KG1 (cell line): ENCODE data around the gene CSNK1G2.
"Not testable (repeated sequence)": the region's sequence is repeated elsewhere in the genome, so short reads cannot be mapped to it uniquely, and the experiment has no call there.

Experiments
- DNase-seq: peaks from one replicate; lab custom pipeline; 2025; lab: John Stamatoyannopoulos, UW

CSNK1G2 gene

GRCh38 chr19:1988464-1988863 is 47.5 kb downstream of the CSNK1G2 start:
- not testable (repeated sequence) for DNase-seq

GRCh38 chr19:1989513-1990229 is 48.7 kb downstream of the CSNK1G2 start:
- no peak for DNase-seq

- no peak for DNase-seq
These were observed 49.5 kb downstream of the CSNK1G2 start for GRCh38 chr19:1990230-1991017.

- DNase-seq: no peak
These were observed 50.3 kb downstream of the CSNK1G2 start for GRCh38 chr19:1991018-1991913.

GRCh38 chr19:1992759-1993260 is 51.8 kb downstream of the CSNK1G2 start:
- no peak for DNase-seq

GRCh38 chr19:1997353-1998233 is 56.6 kb downstream of the CSNK1G2 start:
- no peak for DNase-seq

- DNase-seq: no peak
These were observed 58.0 kb downstream of the CSNK1G2 start for GRCh38 chr19:1998712-1999708.

- DNase-seq: no peak
These were observed 59.0 kb downstream of the CSNK1G2 start for GRCh38 chr19:1999856-2000515.

- no peak for DNase-seq
These were observed 62.9 kb downstream of the CSNK1G2 start for GRCh38 chr19:2003874-2004273.

- no peak for DNase-seq
These were observed 69.2 kb downstream of the CSNK1G2 start for GRCh38 chr19:2010135-2010668.

GRCh38 chr19:2011169-2011568 is 70.2 kb downstream of the CSNK1G2 start:
- DNase-seq: no peak

GRCh38 chr19:2012941-2013682 is 72.1 kb downstream of the CSNK1G2 start:
- no peak for DNase-seq

- DNase-seq: no peak
These were observed 72.7 kb downstream of the CSNK1G2 start for GRCh38 chr19:2013683-2013961.

- DNase-seq: no peak
These were observed 73.2 kb downstream of the CSNK1G2 start for GRCh38 chr19:2014131-2014571.

GRCh38 chr19:2014731-2015607 is 74.0 kb downstream of the CSNK1G2 start:
- DNase-seq: no peak

- peak; percentile 5 for DNase-seq
These were observed 74.6 kb downstream of the CSNK1G2 start, which contains the start of gene BTBD2 for GRCh38 chr19:2015608-2015950. Gene BTBD2 (minus strand): TSS chr19:2015714. CDS start chr19:2015703, 11 bp downstream.

GRCh38 chr19:2016041-2016807 is 75.3 kb downstream of the CSNK1G2 start:
- no peak for DNase-seq
